PC-3 (cell line): Measurements from ENCODE around the gene HES3. TPM values are rescaled to one million over a fixed set of nuclear protein-coding genes. Genes with fewer than 3 reads are reported as not detected.

ENCODE experiments used
- ATAC-seq: fragments of 200-7000 bp; cut with Tn5 transposase; 2 replicates; pipeline ENCODE4 v1.9.1; 2020; ENCODE audit warnings: mild to moderate bottlenecking, moderate library complexity
- BruUV-seq: library from RNA; stranded (reverse); fragments of 400-500 nt; replicated peaks from 2 replicates; lab custom pipeline; 2021; lab: Mats Ljungman, UMichigan
- CTCF ChIA-PET: fragments of 300-600 bp; sonication (Branson Sonifier 250); formaldehyde crosslinking; loops from one replicate; lab custom pipeline; 2022; ENCODE audit warnings: antibody characterized with exemption; lab: Charles Lee
- POLR2A ChIA-PET: fragments of 300-600 bp; sonication (Branson Sonifier 250); formaldehyde crosslinking; loops from one replicate; lab custom pipeline; 2022; ENCODE audit warnings: antibody characterized with exemption; ENCODE audit not compliant: unreplicated experiment; lab: Charles Lee
- DNase-seq: peaks from one replicate; pipeline ENCODE4 v3.0.0-alpha.2; 2015
- H2AFZ ChIP-seq: fragments of 300-600 bp; sonication (generic); 2 replicates; pipeline ENCODE4 v1.6.0; 2016; ENCODE audit warnings: antibody characterized with exemption, low read length
- H3F3A ChIP-seq: fragments of 300-600 bp; sonication (generic); one replicate; pipeline ENCODE4 v1.6.0; 2017; ENCODE audit warnings: antibody characterized with exemption, low read length, control low read depth, mild to moderate bottlenecking; ENCODE audit not compliant: unreplicated experiment
- H3K27ac ChIP-seq: fragments of 300-600 bp; sonication (generic); 2 replicates; pipeline ENCODE4 v1.5.1; 2016; ENCODE audit warnings: mild to moderate bottlenecking, low read length
- H3K27me3 ChIP-seq: fragments of 300-600 bp; sonication (generic); 2 replicates; pipeline ENCODE4 v1.6.1; 2016; ENCODE audit warnings: low read length, mixed read lengths
- H3K36me3 ChIP-seq: fragments of 300-600 bp; sonication (generic); 2 replicates; pipeline ENCODE4 v1.6.1; 2016; ENCODE audit warnings: low read depth, mixed run types, low read length, mixed read lengths
- H3K4me1 ChIP-seq: fragments of 300-600 bp; sonication (generic); 2 replicates; pipeline ENCODE4 v1.5.1; 2016; ENCODE audit warnings: low read length; ENCODE audit not compliant: insufficient read depth
- H3K4me2 ChIP-seq: fragments of 300-600 bp; sonication (generic); 2 replicates; pipeline ENCODE4 v1.6.0; 2016; ENCODE audit warnings: low read length
- H3K4me3 ChIP-seq: fragments of 300-600 bp; sonication (generic); 2 replicates; pipeline ENCODE4 v1.5.1; 2016; ENCODE audit warnings: mild to moderate bottlenecking, low read length, mixed read lengths
- H3K79me2 ChIP-seq: fragments of 300-600 bp; sonication (generic); 2 replicates; pipeline ENCODE4 v1.6.1; 2017; ENCODE audit warnings: low read length, mixed read lengths
- H3K9ac ChIP-seq: fragments of 300-600 bp; sonication (generic); 2 replicates; pipeline ENCODE4 v1.6.0; 2016; ENCODE audit warnings: mild to moderate bottlenecking, low read length
- H3K9me2 ChIP-seq: fragments of 300-600 bp; sonication (generic); replicated peaks from 2 replicates; pipeline ENCODE4 v1.6.1; 2016; ENCODE audit warnings: mixed run types, low read length, mixed read lengths
- H3K9me3 ChIP-seq: fragments of 300-600 bp; sonication (generic); 2 replicates; pipeline ENCODE4 v1.6.1; 2016; ENCODE audit warnings: low read length, mixed read lengths
- H4K20me1 ChIP-seq: fragments of 300-600 bp; sonication (generic); 2 replicates; pipeline ENCODE4 v1.6.1; 2016; ENCODE audit warnings: low read length, mixed read lengths
- EZH2 ChIP-seq: fragments of 300-600 bp; sonication (generic); IDR thresholded peaks from one replicate; pipeline ENCODE4 v1.6.1; 2017; ENCODE audit warnings: antibody characterized with exemption, mild to moderate bottlenecking, low read length; ENCODE audit not compliant: unreplicated experiment
- EZH2phosphoT487 ChIP-seq: fragments of 300-600 bp; sonication (generic); IDR thresholded peaks from 2 replicates; pipeline ENCODE4 v1.6.1; 2018; ENCODE audit warnings: mild to moderate bottlenecking, antibody characterized with exemption, low read length, borderline replicate concordance
- intact Hi-C: fragments of 100-400 bp; cut with micrococcal nuclease; formaldehyde crosslinking; loops from 2 replicates; pipeline ENCODE4 v1.9.0; 2023
- total RNA-seq: library from RNA; depleted of rRNA; stranded (reverse); fragments of >200 nt; gene quantifications from 2 replicates; pipeline ENCODE4 v1.2.3, GENCODE V29; 2014
- TF ChIP-seq, protein P1 (sequence below): fragments of 300-600 bp; sonication (generic); conservative IDR thresholded peaks from 2 replicates; pipeline ENCODE4 v1.5.1; 2017; ENCODE audit warnings: antibody characterized with exemption, low read depth, mild to moderate bottlenecking, low read length

HES3 gene
- total RNA-seq, 1 experiment from 2014 or later, result not detected

DNA sequence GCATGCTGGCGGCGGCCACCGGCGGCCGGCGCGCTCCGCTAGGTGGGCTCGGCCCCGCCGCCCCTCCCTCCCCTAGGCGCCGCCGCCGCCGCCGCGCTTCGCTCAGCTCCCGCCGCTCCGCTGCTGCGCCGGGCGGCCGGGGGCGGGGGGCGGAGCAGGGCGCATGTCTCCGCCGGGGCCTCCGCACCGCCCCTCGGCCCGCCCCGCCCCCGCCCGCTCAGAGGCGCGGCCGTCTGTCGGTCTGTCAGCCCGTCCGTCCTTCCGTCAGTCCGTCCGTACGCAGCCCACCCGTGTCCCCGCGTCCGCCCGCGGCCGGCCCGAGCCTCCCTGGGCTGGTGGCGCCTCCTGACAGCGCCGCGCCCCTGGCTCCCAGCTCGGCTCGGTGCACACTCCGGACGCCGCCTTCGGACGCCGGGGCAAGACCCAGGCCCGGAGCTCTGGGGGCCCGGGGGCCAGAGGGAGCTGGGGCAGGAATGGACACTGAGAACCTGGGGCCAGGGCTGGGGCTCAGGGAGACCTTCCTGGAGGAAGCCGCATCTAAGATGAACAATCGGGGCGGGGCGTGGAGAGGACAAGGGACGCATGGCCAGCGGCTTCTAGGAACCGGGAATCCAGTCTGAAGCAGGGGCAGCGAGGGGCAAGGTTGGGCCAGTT is 17.1 kb downstream of the HES3 start, which contains the start of gene GPR153:
Gene GPR153 (minus strand): TSS at position 138 of the 654 bp plus-strand sequence. CDS start 6,193 bp downstream, outside the sequence.
- H3K27ac ChIP-seq, result peak within 1 kb of the TSS; percentile 75
- H3K4me1 ChIP-seq, result peaks cover 22% of the 10 kb centered on the region
- DNase-seq, result peak; percentile 77
- H3K9me2 ChIP-seq, result no peaks in the 10 kb centered on the region
- H3K9ac ChIP-seq, result peak within 1 kb of the TSS; percentile 96
- H3K4me3 ChIP-seq, result peak within 1 kb of the TSS; percentile 83
- ChIA-PET POLR2A (interaction anchor here (0.7 kb wide), 1 partner anchor 39 kb away, joined by 12 read pairs; no protein-coding TSS in a partner anchor), CTCF (interaction anchor here (0.6 kb wide), 1 partner anchor 83 kb away, joined by 3 read pairs; no protein-coding TSS in a partner anchor)
- peak within 1 kb of the TSS; percentile 96 for H3K4me2 ChIP-seq
- no peak for TF ChIP-seq EZH2phosphoT487
- no peak for TF ChIP-seq EZH2
- TF ChIP-seq, protein P1, sequence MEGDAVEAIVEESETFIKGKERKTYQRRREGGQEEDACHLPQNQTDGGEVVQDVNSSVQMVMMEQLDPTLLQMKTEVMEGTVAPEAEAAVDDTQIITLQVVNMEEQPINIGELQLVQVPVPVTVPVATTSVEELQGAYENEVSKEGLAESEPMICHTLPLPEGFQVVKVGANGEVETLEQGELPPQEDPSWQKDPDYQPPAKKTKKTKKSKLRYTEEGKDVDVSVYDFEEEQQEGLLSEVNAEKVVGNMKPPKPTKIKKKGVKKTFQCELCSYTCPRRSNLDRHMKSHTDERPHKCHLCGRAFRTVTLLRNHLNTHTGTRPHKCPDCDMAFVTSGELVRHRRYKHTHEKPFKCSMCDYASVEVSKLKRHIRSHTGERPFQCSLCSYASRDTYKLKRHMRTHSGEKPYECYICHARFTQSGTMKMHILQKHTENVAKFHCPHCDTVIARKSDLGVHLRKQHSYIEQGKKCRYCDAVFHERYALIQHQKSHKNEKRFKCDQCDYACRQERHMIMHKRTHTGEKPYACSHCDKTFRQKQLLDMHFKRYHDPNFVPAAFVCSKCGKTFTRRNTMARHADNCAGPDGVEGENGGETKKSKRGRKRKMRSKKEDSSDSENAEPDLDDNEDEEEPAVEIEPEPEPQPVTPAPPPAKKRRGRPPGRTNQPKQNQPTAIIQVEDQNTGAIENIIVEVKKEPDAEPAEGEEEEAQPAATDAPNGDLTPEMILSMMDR, result no peak
- peaks cover 37% of the 10 kb centered on the region for H3K79me2 ChIP-seq
- no peaks in the 10 kb centered on the region for H3K27me3 ChIP-seq
- peak; percentile 66 for ATAC-seq
- H2AFZ ChIP-seq, result peak within 1 kb of the TSS; percentile 74
- no peaks in the 10 kb centered on the region for H3F3A ChIP-seq
- peaks cover 8% of the 10 kb centered on the region; the same call in 1 of the 2 replicates for H4K20me1 ChIP-seq
- no peaks in the 10 kb centered on the region for H3K36me3 ChIP-seq
- no peaks in the 10 kb centered on the region for H3K9me3 ChIP-seq
- intact Hi-C loops, result loop anchor here (1.0 kb wide), 3 partner anchors 33 to 82 kb away; no protein-coding TSS in a partner anchor
- BruUV-seq, result no TSS peak

DNA sequence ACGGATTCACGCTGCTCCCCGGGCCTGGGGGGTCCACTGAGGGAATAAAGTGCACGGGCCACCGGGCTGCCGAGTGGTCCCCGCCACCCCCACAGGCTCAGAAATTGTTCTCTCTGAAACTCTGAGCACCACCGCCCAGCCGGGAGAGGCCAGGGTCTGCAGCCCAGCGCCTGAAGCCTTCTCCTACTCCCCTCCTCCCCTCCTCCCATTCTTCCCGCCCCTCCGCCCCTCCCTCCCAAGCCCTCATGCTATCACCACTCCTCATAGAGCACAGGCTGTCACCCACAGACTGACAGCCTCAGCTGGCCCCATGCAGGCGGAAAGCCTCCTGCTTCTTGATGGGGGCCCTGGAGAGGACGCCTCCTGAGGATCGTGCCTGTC is 17.6 kb downstream of the HES3 start:
- peak overlapping the region; percentile 62 for H3K27ac ChIP-seq

More for the DNA sequence above, 17.6 kb downstream of the HES3 start:
- TF ChIP-seq EZH2 (no peak), EZH2phosphoT487 (no peak)
- TF ChIP-seq, protein P1, result no peak
- H3K9me2 ChIP-seq, result no peaks in the 10 kb centered on the region
- H3K4me1 ChIP-seq, result peaks cover 27% of the 10 kb centered on the region
- CTCF ChIA-PET, result interaction anchor here (0.6 kb wide), 1 partner anchor 693 kb away, joined by 5 read pairs; no protein-coding TSS in a partner anchor
- POLR2A ChIA-PET, result interaction anchor here (0.7 kb wide), 1 partner anchor 38 kb away, joined by 12 read pairs; no protein-coding TSS in a partner anchor
- DNase-seq, result no peak
- H3F3A ChIP-seq, result no peaks in the 10 kb centered on the region
- H3K36me3 ChIP-seq, result no peaks in the 10 kb centered on the region
- peak overlapping the region; percentile 96 for H3K4me2 ChIP-seq
- H4K20me1 ChIP-seq, result peaks cover 8% of the 10 kb centered on the region; the same call in 1 of the 2 replicates
- intact Hi-C loops, result loop anchor here (1.0 kb wide), 1 partner anchor 39 kb away; no protein-coding TSS in a partner anchor
- BruUV-seq, result TSS peak; percentile 73
- H3K79me2 ChIP-seq, result peaks cover 36% of the 10 kb centered on the region
- H3K9ac ChIP-seq, result peak overlapping the region; percentile 88
- H3K9me3 ChIP-seq, result no peaks in the 10 kb centered on the region
- peak; percentile 10 for ATAC-seq
- no peaks in the 10 kb centered on the region for H3K27me3 ChIP-seq
- peak overlapping the region; percentile 83 for H3K4me3 ChIP-seq
- peak overlapping the region; percentile 74 for H2AFZ ChIP-seq
